ENCODE data around the gene CEP70.
"Not testable (repeated sequence)": the region's sequence is repeated elsewhere in the genome, so short reads cannot be mapped to it uniquely, and the experiment has no call there.

Gene CEP70

DNA sequence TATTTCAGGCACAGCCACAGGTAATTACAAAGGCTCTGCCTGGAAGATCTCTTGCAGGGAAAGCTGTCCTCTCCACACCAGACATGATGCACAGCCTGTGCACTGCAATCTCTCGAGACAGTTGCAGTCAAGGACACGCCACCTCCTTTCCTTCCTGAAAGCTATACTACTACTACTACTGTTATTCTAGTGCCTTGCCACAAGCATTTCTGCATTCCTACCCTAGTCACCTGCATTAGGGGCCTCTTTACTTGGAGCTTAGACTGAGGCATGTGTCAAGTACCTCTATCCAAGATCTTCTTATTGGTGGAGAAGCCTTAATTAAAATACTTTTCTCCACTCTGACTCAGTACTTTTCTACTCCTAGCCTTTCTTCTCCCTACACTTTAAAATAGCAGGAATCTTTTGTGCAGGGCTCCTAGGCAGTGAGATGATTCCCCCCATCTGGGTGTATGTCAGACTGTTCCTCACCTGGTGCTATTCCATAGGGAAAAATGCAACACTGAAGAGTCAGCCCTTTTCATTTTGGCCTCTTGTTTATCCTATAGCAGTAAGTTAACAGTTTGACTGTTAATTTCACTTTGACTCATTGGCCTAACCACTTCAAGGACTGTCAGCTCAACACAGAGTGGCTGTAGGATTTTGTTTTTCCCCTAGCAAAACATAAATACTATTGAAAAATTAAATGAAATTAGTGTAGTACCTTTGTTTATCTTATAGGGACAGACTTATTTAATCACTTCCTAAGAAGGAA, 80.8 kb downstream of the CEP70 start:
- DNase-seq (ENCODE audit: low spot score), result no peak

DNA sequence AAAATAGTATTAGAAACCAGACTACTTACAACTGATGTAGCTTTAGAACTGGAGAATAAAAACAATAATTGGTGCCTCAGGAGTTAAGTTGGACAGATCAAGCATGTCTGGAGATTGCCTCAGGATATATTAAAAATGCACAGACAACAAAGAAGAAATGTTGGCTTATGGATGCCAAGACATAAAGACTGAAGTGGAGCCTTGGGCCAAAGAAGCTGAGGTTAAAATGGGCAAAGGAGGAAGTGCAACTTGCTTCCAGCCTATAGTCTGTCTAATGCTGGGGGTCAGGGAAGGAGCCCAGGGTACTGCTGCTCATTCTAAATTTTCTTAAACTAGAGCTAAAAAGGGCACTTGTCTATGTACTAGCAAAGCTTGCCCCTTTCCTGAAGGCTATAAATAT, 82.1 kb downstream of the CEP70 start:
- no peak for DNase-seq (ENCODE audit: low spot score)

DNA sequence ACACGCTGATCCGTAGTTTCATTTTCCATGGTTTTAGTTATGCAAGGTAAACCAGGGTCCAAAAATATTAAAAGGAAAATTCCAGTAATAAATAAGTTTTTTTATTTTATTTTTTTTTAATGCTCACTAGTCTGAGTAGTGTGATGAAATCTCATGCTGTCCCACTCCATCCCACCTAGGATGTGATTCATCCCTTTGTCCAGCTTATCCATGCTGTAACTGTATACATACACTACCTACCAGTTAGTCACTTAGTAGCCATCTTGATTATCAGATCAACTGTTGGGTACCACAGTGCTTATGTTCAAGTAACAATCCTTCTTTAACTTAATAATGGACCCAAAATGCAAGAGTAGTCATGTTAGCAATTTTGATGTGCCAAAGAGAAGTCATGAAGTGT, 84.5 kb downstream of the CEP70 start:
- DNase-seq (ENCODE audit: low spot score), result no peak

GRCh38 chr3:138507524-138507923, 86.5 kb downstream of the CEP70 start:
- DNase-seq (ENCODE audit: low spot score), result no peak

GRCh38 chr3:138498991-138499390, 95.1 kb downstream of the CEP70 start:
- DNase-seq (ENCODE audit: low spot score), result no peak

DNA sequence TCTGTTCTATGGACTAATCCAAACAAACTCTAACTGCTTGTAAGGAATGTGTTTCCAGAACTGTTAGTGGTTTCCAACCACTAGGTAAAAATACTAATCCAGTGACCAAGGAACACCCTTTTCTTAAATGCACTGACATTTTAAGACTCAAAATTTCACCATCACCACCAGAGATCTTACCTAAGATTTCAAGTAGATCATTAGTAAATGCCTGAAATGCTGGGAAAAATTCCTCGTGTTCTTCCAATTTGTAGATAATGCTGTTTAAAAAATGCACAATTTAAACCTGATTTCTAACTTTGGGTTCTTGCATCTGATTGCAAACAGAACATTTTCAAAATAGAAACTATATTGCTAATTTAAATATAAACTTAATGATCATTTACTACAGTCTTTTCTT, 96.2 kb downstream of the CEP70 start:
- no peak for DNase-seq (ENCODE audit: low spot score)

DNA sequence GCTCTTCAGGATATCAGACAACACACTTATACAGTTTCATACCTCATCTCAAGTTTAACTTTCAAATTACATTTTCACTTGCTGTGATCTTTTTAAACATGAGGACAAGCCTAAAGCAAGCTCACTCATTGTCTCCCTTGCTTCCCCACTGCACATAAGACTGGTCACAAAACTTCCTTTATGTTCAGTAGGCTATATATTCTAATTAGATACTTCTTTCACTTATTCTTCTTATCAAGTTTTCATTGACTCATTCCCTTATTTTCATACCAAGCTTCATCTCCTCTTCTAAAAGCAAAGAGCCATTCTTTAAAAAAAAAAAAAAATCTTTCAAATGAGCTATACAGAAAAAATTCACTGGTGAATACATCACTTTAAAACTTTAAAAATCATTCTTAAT, 97.0 kb downstream of the CEP70 start:
- no peak for DNase-seq (ENCODE audit: low spot score)

DNA sequence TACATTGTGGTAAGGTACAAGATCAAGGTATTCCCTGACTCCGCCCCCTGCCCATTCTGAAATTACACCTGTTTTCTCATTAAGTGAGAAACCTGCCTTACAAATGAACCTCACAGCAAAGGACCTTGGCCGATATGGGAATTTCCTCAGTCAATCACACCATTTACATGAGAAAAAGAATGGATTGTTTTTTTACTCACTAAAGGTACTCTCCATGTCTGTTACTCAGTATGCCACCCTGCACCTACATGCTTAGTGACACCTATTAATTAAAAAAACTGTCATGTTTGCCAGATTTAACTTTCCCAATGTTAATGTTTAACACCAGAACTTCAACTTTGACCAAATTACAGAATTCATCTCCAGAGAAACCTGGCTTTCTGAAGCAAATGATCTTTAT, 97.6 kb downstream of the CEP70 start:
- no peak for DNase-seq (ENCODE audit: low spot score)

GRCh38 chr3:138495638-138496037, 98.4 kb downstream of the CEP70 start:
- DNase-seq (ENCODE audit: low spot score), result not testable (repeated sequence)

DNA sequence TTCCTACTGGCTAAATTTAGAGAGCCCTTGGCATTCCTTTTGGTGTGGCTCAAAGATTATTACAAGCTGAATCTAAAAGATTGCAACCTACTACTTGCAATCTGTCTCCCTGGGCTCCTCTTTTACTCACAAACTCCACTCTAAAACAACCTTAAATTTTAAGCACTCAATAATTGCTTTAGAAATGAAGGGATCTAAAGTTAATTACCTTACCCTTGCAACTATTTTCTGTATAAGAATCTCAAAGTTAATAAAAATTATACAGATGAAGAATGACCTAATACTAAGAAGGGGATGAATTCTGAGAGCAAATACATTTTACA, 99.5 kb downstream of the CEP70 start:
- DNase-seq (ENCODE audit: low spot score), result no peak

GRCh38 chr3:138493804-138494606, 100.1 kb downstream of the CEP70 start:
- no peak for DNase-seq (ENCODE audit: low spot score)

GRCh38 chr3:138492980-138493675, 100.9 kb downstream of the CEP70 start:
- DNase-seq (ENCODE audit: low spot score), result no peak

DNA sequence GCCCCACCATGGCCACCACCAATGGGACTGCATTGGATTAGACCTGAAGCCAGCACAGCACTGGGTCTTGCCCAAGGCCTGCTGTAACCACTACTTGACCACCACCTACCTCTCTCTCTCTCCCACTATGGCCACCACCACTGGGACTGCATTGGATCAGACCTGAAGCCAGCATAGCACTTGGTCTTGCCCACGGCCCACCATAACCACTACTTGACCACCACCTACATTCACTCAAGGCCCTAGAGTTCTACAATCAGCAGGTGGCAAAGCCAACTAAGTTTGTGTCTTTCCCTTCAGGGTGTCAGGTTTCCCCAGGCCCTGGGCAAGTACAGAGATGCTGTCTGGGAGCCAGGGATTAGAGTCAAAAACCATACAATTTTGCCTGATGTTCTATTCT, 102.1 kb downstream of the CEP70 start:
- DNase-seq (ENCODE audit: low spot score), result no peak

GRCh38 chr3:138486580-138486979, 107.5 kb downstream of the CEP70 start:
- DNase-seq (ENCODE audit: low spot score), result not testable (repeated sequence)

DNA sequence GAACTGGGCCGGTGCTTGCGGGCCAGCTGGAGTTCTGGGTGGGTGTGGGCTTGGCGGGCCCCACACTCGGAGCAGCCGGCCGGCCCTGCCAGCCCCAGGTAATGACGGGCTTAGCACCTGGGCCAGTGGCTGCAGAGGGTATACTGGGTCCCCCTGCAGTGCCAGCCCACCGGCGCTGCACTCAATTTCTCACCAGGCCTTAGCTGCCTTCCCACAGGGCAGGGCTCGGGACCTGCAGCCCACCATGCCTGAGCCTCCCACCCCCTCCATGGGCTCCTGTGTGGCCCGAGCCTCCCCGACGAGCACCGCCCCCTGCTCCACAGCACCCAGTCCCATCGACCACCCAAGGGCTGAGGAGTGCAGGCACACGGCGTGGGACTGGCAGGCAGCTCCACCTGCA, 109.4 kb downstream of the CEP70 start:
- not testable (repeated sequence) for DNase-seq (ENCODE audit: low spot score)

- no peak for DNase-seq (ENCODE audit: low spot score)
Measured at GRCh38 chr3:138479438-138479863, 114.6 kb downstream of the CEP70 start.

DNA sequence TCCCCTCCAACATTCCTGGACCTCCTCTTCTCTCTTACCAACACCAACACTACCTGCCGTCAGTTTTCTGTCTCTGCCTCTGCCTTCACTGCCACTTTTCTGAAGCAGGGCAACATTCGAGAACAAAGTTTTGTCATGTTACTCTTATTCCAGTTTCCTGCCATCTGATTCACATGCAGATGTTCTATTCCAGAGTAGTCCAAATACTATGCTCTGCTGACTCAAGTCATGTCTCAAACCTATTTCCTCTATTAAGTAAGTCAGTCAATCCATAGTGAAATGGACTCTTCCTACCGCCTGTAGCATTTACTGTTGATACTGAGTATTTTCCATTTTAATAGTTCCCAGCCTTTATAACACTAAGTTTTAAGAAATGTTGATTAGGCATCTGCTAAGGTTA, 116.3 kb downstream of the CEP70 start:
- no peak for DNase-seq (ENCODE audit: low spot score)

DNA sequence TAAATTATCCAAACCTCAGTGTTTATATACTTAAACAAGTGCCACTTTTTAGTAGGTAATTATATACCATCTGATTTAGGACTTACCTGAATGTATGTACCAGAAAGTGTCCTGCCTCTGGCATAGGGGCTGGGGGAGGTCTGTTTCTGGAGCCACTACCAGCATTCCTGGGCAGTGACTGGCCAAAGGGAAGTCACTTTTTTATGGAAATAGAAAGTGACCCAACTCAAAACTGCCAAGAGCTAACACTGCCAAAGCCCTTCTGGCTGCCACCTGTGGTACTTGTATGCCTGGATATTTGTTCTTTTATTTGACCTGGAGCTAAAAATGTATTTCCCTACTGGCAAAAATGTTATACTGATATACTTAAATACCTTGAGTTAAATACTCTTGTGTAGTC, 116.9 kb downstream of the CEP70 start:
- no peak for DNase-seq (ENCODE audit: low spot score)

DNA sequence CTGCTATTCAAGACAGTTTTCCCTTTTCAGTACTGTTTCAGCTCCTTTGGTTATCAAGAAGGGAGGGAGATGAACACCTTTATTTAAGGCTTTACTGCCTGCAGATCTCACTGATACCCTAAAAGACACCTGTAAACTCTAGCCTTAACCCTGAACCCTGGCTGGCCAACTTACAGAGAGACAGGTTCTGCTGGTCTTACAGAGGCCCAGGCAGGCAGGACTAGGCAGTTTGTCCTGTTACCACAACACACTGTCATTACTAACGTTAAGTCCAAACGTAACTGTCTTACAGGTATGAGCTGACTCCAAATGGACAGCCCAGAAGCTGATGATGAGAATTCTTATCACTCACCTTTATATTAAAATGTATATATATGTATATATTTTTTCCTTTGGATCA, 117.5 kb downstream of the CEP70 start:
- no peak for DNase-seq (ENCODE audit: low spot score)

- no peak for DNase-seq (ENCODE audit: low spot score)
Measured at GRCh38 chr3:138474163-138474562, 119.9 kb downstream of the CEP70 start.

- no peak for DNase-seq (ENCODE audit: low spot score)
Measured at GRCh38 chr3:138473391-138473790, 120.7 kb downstream of the CEP70 start.

DNA sequence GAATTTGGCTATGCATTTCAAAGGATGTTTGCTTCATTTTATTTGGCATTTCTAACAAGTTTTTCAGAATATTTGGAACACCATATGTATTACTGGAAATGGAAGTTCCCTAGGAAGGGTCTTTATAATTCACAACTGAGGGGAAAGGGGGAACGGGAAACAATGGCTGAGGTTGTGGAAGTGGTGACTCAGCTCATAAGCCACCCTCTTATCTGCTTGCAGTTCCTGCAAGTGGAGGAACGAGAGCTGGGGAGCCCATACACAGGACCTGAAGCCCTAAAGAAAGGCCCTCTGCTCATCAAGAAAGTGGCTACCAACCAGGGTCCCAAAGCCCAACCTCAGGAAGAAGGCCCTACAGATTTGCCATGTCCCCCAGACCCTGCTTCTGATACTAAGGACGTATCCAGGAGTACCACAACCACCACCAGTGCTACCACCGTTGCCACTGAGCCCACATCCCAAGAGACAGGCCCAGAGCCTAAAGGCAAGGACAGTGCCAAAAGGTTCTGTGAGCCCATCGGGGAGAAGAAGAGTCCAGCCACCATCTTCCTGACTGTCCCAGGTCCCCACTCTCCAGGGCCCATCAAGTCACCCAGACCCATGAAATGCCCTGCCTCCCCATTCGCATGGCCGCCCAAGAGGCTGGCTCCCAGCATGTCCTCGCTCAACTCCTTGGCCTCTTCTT, 121.8 kb downstream of the CEP70 start:
- no peak for DNase-seq (ENCODE audit: low spot score)

All from putamen (tissue), 1 donor.